ENCODE data around the gene NR1I3. TPM values are rescaled to one million over a fixed set of nuclear protein-coding genes. Genes with fewer than 3 reads are reported as not detected.

The NR1I3 gene
- total RNA-seq, 1 donor from 2014 or later, result not detected

GRCh38 chr1:161196521-161197451 is 41.2 kb downstream of the NR1I3 start:
- DNase-seq (ENCODE audit: extremely low read depth, low read depth, low spot score), result no peak

GRCh38 chr1:161196111-161196510 is 41.9 kb downstream of the NR1I3 start:
- no peak for DNase-seq (ENCODE audit: extremely low read depth, low read depth, low spot score)

GRCh38 chr1:161195171-161195570 is 42.8 kb downstream of the NR1I3 start:
- DNase-seq (ENCODE audit: extremely low read depth, low read depth, low spot score), result no peak

GRCh38 chr1:161193561-161194235 is 44.3 kb downstream of the NR1I3 start:
- DNase-seq (ENCODE audit: extremely low read depth, low read depth, low spot score), result no peak

GRCh38 chr1:161192476-161193465 is 45.2 kb downstream of the NR1I3 start:
- DNase-seq (ENCODE audit: extremely low read depth, low read depth, low spot score), result no peak

GRCh38 chr1:161191971-161192370 is 46.0 kb downstream of the NR1I3 start:
- DNase-seq (ENCODE audit: extremely low read depth, low read depth, low spot score), result no peak

- no peak for DNase-seq (ENCODE audit: extremely low read depth, low read depth, low spot score)
These were observed 47.0 kb downstream of the NR1I3 start for GRCh38 chr1:161190962-161191521.

- DNase-seq (ENCODE audit: extremely low read depth, low read depth, low spot score), result no peak
These were observed 49.0 kb downstream of the NR1I3 start for GRCh38 chr1:161189036-161189435.

- DNase-seq (ENCODE audit: extremely low read depth, low read depth, low spot score), result no peak
These were observed 49.6 kb downstream of the NR1I3 start for GRCh38 chr1:161188381-161188780.

- DNase-seq (ENCODE audit: extremely low read depth, low read depth, low spot score), result no peak
These were observed 50.7 kb downstream of the NR1I3 start for GRCh38 chr1:161187311-161187710.

GRCh38 chr1:161185732-161186311 is 52.2 kb downstream of the NR1I3 start:
- DNase-seq (ENCODE audit: extremely low read depth, low read depth, low spot score), result no peak

GRCh38 chr1:161185282-161185682 is 52.7 kb downstream of the NR1I3 start:
- peak; percentile 87 for DNase-seq (ENCODE audit: extremely low read depth, low read depth, low spot score)

- no peak for DNase-seq (ENCODE audit: extremely low read depth, low read depth, low spot score)
These were observed 55.8 kb downstream of the NR1I3 start for GRCh38 chr1:161182214-161182613.

GRCh38 chr1:161180639-161181038 is 57.4 kb downstream of the NR1I3 start:
- no peak for DNase-seq (ENCODE audit: extremely low read depth, low read depth, low spot score)

- no peak for DNase-seq (ENCODE audit: extremely low read depth, low read depth, low spot score)
These were observed 58.3 kb downstream of the NR1I3 start for GRCh38 chr1:161179698-161180097.

Other genes starting within 250 kb of the NR1I3 start
- gene F11R, start 217.1 kb downstream of the NR1I3 start, total RNA-seq, result 133 and 134 TPM in 2 replicates
- gene TSTD1, start 199.2 kb downstream of the NR1I3 start, total RNA-seq, result 0.82 and 7.1 TPM in 2 replicates
- gene USF1, start 192.2 kb downstream of the NR1I3 start, total RNA-seq, result 56.8 and 68.4 TPM in 2 replicates
- not detected in 2 replicates for gene ARHGAP30, start 168.3 kb downstream of the NR1I3 start, total RNA-seq
- gene NECTIN4, start 148.6 kb downstream of the NR1I3 start, total RNA-seq, result 0.76 TPM in 1 of 2 replicates, not detected in the other
- 5.3 and 7.2 TPM in 2 replicates for gene KLHDC9, start 139.8 kb downstream of the NR1I3 start, total RNA-seq
- 63.0 and 78.2 TPM in 2 replicates for gene PFDN2, start 120.2 kb downstream of the NR1I3 start, total RNA-seq
- 16.4 and 22.6 TPM in 2 replicates for gene NIT1, start 120.1 kb downstream of the NR1I3 start, total RNA-seq
- 35.5 and 43.8 TPM in 2 replicates for gene DEDD, start 105.5 kb downstream of the NR1I3 start, total RNA-seq
- gene UFC1, start 84.2 kb downstream of the NR1I3 start, total RNA-seq, result 58.5 and 107 TPM in 2 replicates
- 9.8 and 13.1 TPM in 2 replicates for gene USP21, start 78.7 kb downstream of the NR1I3 start, total RNA-seq
- 17.2 and 23.5 TPM in 2 replicates for gene PPOX, start 71.8 kb downstream of the NR1I3 start, total RNA-seq
- gene B4GALT3, start 60.7 kb downstream of the NR1I3 start, total RNA-seq, result 38.4 and 43.5 TPM in 2 replicates
- gene ADAMTS4, start 39.1 kb downstream of the NR1I3 start, total RNA-seq, result 16.6 and 23.8 TPM in 2 replicates
- gene NDUFS2, start 35.8 kb downstream of the NR1I3 start, total RNA-seq, result 113 and 141 TPM in 2 replicates
- 1.7 TPM in 1 of 2 replicates, not detected in the other for gene FCER1G, start 22.9 kb downstream of the NR1I3 start, total RNA-seq
- gene APOA2, start 14.6 kb downstream of the NR1I3 start, total RNA-seq, result not detected in 2 replicates
- gene TOMM40L, start 12.1 kb downstream of the NR1I3 start, total RNA-seq, result 9.7 and 15.0 TPM in 2 replicates
- gene PCP4L1, start 20.5 kb upstream of the NR1I3 start, total RNA-seq, result not detected in 2 replicates
- 3.4 and 4.7 TPM in 2 replicates for gene MPZ, start 71.8 kb upstream of the NR1I3 start, total RNA-seq
- gene SDHC, start 76.2 kb upstream of the NR1I3 start, total RNA-seq, result 69.4 and 92.9 TPM in 2 replicates
- not detected in 2 replicates for gene CFAP126, start 129.7 kb upstream of the NR1I3 start, total RNA-seq

All from glomerular endothelial cell (primary cell).